Measurements from ENCODE around the gene PIP5K1A.
A peak's percentile ranks its signal among the peaks of the same experiment; 100 is the strongest.
"Not testable (repeated sequence)": the region's sequence is repeated elsewhere in the genome, so short reads cannot be mapped to it uniquely, and the experiment has no call there.

Gene PIP5K1A

DNA sequence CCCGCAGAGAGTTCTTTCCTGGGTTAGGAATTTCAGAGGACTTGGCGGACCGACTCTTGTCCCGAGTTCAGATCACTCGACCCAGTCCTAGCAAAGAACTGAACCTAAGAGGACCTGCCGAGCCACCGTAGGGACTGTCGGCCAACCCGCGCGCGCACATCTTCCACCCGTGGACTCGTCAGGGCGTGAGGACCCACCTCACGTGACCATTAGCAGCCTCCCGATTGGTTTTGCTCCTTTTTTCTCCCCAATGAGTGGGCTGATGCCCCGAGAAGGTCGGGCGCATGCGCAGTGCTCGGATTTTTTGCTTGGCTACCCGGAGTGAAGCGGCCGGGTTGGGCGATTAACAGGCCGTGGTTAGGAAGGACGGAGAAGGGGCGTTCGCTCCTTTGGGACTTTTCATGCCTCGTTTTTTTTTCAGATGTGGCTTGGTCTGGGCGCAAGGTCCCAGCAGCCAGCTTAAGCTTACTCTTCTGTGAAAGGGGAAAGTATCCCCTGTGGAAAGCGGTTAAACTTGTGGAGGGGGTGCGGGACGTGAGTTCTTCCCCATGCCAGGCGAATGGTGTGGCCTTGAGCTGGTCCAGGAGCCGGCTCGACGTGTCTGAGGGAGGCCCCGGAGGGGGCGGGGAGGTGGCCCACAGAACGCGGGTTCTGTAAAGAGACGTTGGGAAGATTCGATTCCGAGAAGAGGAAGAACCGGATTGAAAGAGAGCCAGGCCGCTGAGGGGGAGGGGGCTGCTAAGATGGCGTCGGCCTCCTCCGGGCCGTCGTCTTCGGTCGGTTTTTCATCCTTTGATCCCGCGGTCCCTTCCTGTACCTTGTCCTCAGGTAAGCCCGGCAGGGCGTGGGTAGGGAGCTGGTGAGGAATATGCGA lies at the start of gene PIP5K1A:
TSS of gene PIP5K1A (plus strand) at position 299 of the 874 bp plus-strand sequence. CDS start at position 744, 445 bp downstream.
- DNase-seq: peak; percentile 99

- peak; percentile 69 for DNase-seq
Observed at GRCh38 chr1:151156515-151156819, 41.9 kb upstream of the PIP5K1A start, which contains the start of gene TNFAIP8L2. TSS of gene TNFAIP8L2 (plus strand) at chr1:151156649. CDS start at chr1:151158698, 2,049 bp downstream.

GRCh38 chr1:151157067-151157531 lies 41.3 kb upstream of the PIP5K1A start:
- DNase-seq: no peak

DNA sequence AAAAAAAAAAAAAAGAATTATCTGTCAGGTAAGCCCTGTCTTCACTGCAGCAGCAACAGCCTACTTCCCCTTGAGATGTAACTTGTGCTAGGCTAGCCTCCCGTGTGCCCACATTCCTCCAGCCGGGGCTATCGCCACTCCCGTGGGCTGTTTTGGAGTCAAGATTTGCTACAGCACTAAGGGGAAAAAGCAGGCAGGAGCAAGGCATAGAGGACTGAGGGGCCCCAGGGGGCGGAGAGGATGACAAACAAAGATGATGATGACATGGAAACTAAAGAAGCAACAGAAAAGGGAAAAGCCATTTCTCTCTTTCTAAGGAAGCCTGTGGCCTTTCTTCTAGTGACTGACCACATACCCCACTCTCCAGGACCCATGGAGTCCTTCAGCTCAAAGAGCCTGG lies 40.0 kb upstream of the PIP5K1A start:
- no peak for DNase-seq

GRCh38 chr1:151158751-151159251 lies 39.6 kb upstream of the PIP5K1A start:
- DNase-seq: peak; percentile 49

DNA sequence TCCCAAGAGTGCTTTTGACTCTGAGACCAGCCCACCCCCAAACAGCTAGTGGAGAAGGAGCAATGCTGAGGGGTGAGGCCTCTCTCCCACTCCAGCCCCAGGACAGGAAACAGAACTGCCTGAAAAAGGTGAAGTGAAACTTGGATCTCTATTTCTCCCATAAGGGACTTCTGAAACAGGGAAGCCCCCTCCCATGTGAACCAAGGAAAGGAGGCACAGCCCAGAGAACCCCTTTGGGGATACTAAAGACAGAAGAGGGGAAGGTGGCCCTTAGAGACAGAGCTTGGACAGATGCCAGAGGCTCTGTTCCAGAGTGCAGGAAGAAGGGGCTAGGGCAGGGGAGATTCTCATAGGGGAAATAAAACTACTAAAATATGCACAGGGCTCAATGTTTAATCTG lies 39.0 kb upstream of the PIP5K1A start:
- peak; percentile 35 for DNase-seq

DNA sequence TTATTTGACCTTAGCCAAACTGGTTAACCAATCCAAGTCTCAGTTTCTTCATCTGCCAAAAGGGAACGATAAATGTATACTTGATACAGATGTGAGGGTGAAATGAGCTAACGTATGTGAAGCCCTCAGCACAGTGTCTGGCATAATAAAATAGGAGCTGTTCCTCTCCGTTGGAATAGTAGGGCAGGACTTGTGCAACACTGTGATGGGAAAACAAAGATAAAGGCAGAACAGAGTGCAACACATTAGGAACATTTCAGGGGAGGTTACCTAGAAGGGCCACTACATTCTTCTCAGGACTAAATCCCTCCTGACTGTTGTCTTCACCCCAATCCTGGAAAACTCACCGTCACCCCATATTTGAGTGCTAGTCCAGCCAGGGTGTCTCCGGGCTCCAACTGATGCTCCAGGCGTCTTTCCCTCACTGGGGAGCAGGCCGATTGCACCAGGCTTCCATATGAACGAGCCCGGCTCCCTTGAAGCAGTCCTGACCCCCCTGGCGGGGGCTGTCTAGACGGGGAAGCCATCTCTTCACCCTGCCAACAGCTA lies 33.5 kb upstream of the PIP5K1A start:
- DNase-seq: no peak

GRCh38 chr1:151165281-151165737 lies 33.0 kb upstream of the PIP5K1A start:
- DNase-seq: no peak

- DNase-seq: peak; percentile 100
Observed at GRCh38 chr1:151165738-151166504, 32.4 kb upstream of the PIP5K1A start, which contains the start of the genes LYSMD1 and SCNM1. TSS of gene LYSMD1 (minus strand) at chr1:151165902. CDS start at chr1:151165258, 644 bp downstream. TSS of gene SCNM1 (plus strand) at chr1:151166144. CDS start at chr1:151166153, 9 bp downstream.

GRCh38 chr1:151166505-151166956 lies 31.8 kb upstream of the PIP5K1A start:
- DNase-seq: peak; percentile 37

- no peak for DNase-seq
Observed at GRCh38 chr1:151167116-151167515, 31.2 kb upstream of the PIP5K1A start.

DNA sequence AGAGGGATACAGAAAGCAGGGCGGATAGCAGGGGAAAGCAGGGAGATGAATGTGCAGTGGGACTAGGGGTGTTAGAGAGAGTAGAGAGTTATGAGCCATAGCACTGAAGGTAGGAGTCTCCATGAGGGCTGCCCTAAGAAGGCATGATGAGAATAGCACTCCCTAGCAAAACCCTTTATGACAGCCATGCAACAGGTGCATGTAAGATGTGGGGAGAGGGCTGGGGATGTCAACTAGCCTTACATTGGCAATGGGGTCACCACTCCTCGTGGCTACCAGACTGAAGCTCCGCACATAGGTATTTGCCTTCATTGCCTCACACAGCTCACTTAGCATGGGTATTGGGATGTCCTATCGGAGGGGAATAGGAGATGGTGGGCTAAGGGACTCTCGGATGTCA lies 27.2 kb upstream of the PIP5K1A start:
- no peak for DNase-seq

GRCh38 chr1:151175041-151175741 lies 23.2 kb upstream of the PIP5K1A start:
- no peak for DNase-seq

- DNase-seq: no peak
Observed at GRCh38 chr1:151175863-151176262, 22.5 kb upstream of the PIP5K1A start, which contains the start of gene TMOD4. TSS of gene TMOD4 (minus strand) at chr1:151175981. CDS start at chr1:151174875, 1,106 bp downstream.

DNA sequence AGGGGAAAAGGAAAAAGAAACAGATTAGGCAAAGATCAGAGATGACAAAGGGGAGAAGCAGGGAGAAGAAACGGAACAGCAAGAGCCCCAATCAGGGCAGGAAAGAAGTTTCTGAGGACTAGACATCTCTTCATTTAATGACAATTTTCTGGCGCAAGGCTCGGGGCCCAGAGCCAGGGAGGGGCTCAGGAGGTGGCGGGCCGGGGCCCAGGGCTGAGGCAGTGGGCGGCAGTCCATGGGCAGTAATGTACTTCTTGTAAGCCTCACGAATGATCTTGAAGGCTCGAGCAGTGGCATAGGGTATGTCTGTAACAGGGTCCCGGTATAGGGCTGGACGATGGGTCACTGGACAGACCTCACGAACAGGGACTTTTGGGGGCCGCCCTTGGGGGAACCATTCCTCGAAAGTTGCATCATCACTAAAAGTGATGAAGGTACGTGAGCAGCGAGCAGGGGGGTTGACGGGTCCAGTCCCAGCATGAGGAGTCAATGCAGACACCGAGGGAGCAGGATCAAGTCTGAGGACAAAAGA lies 21.8 kb upstream of the PIP5K1A start:
- no peak for DNase-seq

GRCh38 chr1:151184211-151184610 lies 14.1 kb upstream of the PIP5K1A start:
- DNase-seq: no peak

- no peak for DNase-seq
Observed at GRCh38 chr1:151187205-151187604, 11.1 kb upstream of the PIP5K1A start.

GRCh38 chr1:151188667-151189066 lies 9.7 kb upstream of the PIP5K1A start:
- DNase-seq: not testable (repeated sequence)

DNA sequence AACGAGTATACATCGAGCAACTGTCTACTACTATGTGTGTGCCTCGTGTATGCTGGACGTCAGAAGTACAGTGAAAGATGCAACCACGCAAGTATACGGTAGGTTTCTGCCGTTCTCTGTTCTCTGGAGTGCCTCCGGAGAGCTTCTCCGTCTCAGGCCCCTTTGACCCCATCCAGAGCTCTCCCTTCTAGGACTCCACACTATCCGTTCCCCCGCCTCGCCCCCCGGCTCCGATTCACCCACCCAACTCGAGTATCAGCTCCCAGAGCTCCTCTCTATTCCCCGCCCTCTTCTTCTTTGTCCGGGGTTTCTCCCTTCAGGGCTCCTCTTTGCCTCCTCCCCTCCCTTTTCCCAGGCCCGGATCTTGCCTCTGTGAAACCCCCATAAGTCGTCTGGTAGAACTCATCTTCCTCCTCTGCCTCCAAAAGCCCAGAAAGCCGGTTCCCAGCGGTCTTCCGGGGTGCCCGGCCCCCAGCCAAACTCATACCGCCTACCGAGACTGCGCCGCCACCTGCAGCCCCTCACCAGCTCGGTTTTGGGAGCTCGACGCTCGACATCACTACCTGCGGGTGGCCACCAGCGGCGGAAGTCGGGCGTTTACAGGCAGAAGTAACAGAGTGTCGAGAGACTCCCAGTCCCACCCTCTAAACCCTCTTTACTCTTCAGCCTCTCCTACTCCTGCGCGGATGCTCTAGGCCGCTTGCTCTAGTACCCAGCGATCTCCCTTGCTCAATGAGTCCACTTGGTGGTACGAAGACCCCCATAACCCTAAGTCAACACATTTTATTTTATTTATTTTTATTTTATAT lies 8.5 kb upstream of the PIP5K1A start, which contains the start of gene VPS72:
TSS of gene VPS72 (minus strand) at position 561 of the 809 bp plus-strand sequence. CDS start at position 485, 76 bp downstream.
- DNase-seq: peak; percentile 96

- no peak for DNase-seq
Observed at GRCh38 chr1:151192047-151192446, 6.3 kb upstream of the PIP5K1A start.

DNA sequence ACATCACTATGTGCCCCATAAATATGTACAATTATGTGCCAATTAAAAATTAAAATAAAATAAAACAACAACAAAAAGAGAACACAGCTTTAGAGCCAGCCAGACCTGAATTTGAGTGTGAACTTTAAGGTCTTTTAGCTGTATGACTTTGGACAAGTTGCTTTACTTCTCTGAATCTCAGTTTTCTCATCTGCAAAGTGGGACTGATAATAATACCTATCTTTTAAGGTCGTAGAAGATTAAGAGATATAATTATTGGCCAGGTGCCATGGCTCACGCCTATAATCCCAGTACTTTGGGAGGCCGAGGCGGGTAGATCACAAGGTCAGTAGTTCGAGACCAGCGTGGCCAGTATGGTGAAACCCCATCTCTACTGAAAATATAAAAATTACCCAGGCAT lies 5.0 kb upstream of the PIP5K1A start:
- DNase-seq: no peak

Data from RPMI8226 (cell line).